GM12872 (cell line): ENCODE measurements around the gene FMN1.

Source experiments
- CTCF ChIP-seq: IDR thresholded peaks from 3 replicates; pipeline ENCODE4 v1.5.1; 2011; ENCODE audit warnings: low read depth, mild to moderate bottlenecking, low read length, moderate library complexity; ENCODE audit not compliant: insufficient read depth

Gene FMN1

GRCh38 chr15:33197636-33198035, 3.1 kb upstream of the FMN1 start:
- TF ChIP-seq CTCF = no peak

GRCh38 chr15:33194237-33194636, 277 bp downstream of the FMN1 start:
- TF ChIP-seq CTCF = no peak

GRCh38 chr15:33191591-33191990, 2.9 kb downstream of the FMN1 start:
- TF ChIP-seq CTCF = no peak

- TF ChIP-seq CTCF = no peak
Measured at GRCh38 chr15:33190539-33190938, 4.0 kb downstream of the FMN1 start.

GRCh38 chr15:33188641-33189257, 5.8 kb downstream of the FMN1 start:
- no peak for TF ChIP-seq CTCF

- TF ChIP-seq CTCF = no peak
Measured at GRCh38 chr15:33188159-33188558, 6.4 kb downstream of the FMN1 start.

- no peak for TF ChIP-seq CTCF
Measured at GRCh38 chr15:33183334-33183733, 11.2 kb downstream of the FMN1 start.
